Kidney (tissue), 14 donors: ENCODE data around the gene INHBA. TPM values are rescaled to one million over a fixed set of nuclear protein-coding genes. Genes with fewer than 3 reads are reported as not detected.

Experiments used
- DNase-seq, 5 donors: peaks; one replicate each; pipeline ENCODE4 v3.0.0-alpha.2; 2013 to 2020
- FAIRE-seq: peaks from 2 replicates; lab custom pipeline; 2012; peaks lifted over from hg19 to GRCh38; lab: Jason Lieb, UNC
- H3K27ac ChIP-seq, 2 donors: one replicate each; pipeline ENCODE4 v1.7.0; 2013; ENCODE audit warnings: low read depth in 2 of 2, low read length in 2 of 2, inconsistent platforms in 1 of 2
- H3K27me3 ChIP-seq: one replicate; pipeline ENCODE4 v1.7.1; 2013; ENCODE audit warnings: low read length, inconsistent platforms; ENCODE audit not compliant: control insufficient read depth, insufficient read depth
- H3K36me3 ChIP-seq, 3 donors: one replicate each; pipeline versions ENCODE4 v1.7.0 to v1.7.1; 2013; ENCODE audit warnings: low read length in 3 of 3, control low read depth in 1 of 3, inconsistent platforms in 1 of 3; ENCODE audit not compliant: insufficient read depth in 3 of 3, control insufficient read depth in 2 of 3
- H3K4me1 ChIP-seq, 3 donors: one replicate each; pipeline versions ENCODE4 v1.7.0 to v1.7.1; 2013; ENCODE audit warnings: low read length in 3 of 3, inconsistent platforms in 1 of 3, low read depth in 1 of 3; ENCODE audit not compliant: control insufficient read depth in 2 of 3, insufficient read depth in 2 of 3
- H3K4me3 ChIP-seq, 3 donors: one replicate each; pipeline versions ENCODE4 v1.7.0 to v1.8.1; 2013; ENCODE audit warnings: low read length in 3 of 3, control low read depth in 1 of 3, inconsistent platforms in 1 of 3
- H3K9ac ChIP-seq, 3 donors: one replicate each; pipeline versions ENCODE4 v1.7.0 to v1.7.1; 2013; ENCODE audit warnings: low read length in 3 of 3, control low read depth in 1 of 3, inconsistent platforms in 1 of 3
- H3K9me3 ChIP-seq, 3 donors: one replicate each; pipeline versions ENCODE4 v1.7.0 to v1.7.1; 2013; ENCODE audit warnings: low read length in 3 of 3, control low read depth in 1 of 3, inconsistent platforms in 1 of 3; ENCODE audit not compliant: control insufficient read depth in 2 of 3, insufficient read depth in 1 of 3
- intact Hi-C: fragments of 100-400 bp; cut with DNase I; formaldehyde crosslinking; loops from one replicate; pipeline ENCODE4 v1.11.1; 2022
- polyA plus RNA-seq: library from polyadenylated mRNA; stranded (reverse); fragments of 350-450 nt; fragmentation: Illumina TruSeq; extraction: RNeasy Lipid Tissue Mini Kit (QIAGEN cat#74804); gene quantifications from one replicate; pipeline ENCODE4 v1.2.3, GENCODE V29; 2014; ENCODE audit warnings: low read depth, low replicate concordance; ENCODE audit not compliant: insufficient read depth
- total RNA-seq: library from RNA; stranded (reverse); fragmentation: NEBNext Ultra II Directional; extraction: Animal tissue kit (Norgen Biotek cat#: 25700); gene quantifications from one replicate; pipeline ENCODE4 v1.2.1, GENCODE V29; 2021
- TF ChIP-seq, protein P1 (sequence below): IDR thresholded peaks from 3 replicates; pipeline ENCODE4 v1.5.1; 2012; ENCODE audit warnings: mild to moderate bottlenecking, moderate library complexity, borderline replicate concordance; ENCODE audit not compliant: insufficient read depth; ENCODE audit errors: extremely low read depth
- donor health status: control.
- donor health status: control.
- donor health status: control.
- donor health status: control.
- donor health status: control.
- donor health status: DM: yes; HTN: yes; CAD: no.
- donor health status: Normal renal cell carcinoma (clear cell type).

INHBA gene
- total and polyA plus RNA-seq, 2 donors from 2014 or later, result 0.49 to 5.9 TPM

- H3K9ac ChIP-seq, result no peak overlapping the region
- FAIRE-seq, result no peak
- no peaks in the 10 kb centered on the region for H3K36me3 ChIP-seq
- H3K4me3 ChIP-seq, result no peak overlapping the region
- no peak overlapping the region for H3K27ac ChIP-seq
- no peak for DNase-seq
- TF ChIP-seq, protein P1, sequence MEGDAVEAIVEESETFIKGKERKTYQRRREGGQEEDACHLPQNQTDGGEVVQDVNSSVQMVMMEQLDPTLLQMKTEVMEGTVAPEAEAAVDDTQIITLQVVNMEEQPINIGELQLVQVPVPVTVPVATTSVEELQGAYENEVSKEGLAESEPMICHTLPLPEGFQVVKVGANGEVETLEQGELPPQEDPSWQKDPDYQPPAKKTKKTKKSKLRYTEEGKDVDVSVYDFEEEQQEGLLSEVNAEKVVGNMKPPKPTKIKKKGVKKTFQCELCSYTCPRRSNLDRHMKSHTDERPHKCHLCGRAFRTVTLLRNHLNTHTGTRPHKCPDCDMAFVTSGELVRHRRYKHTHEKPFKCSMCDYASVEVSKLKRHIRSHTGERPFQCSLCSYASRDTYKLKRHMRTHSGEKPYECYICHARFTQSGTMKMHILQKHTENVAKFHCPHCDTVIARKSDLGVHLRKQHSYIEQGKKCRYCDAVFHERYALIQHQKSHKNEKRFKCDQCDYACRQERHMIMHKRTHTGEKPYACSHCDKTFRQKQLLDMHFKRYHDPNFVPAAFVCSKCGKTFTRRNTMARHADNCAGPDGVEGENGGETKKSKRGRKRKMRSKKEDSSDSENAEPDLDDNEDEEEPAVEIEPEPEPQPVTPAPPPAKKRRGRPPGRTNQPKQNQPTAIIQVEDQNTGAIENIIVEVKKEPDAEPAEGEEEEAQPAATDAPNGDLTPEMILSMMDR, result no peak
- H3K9me3 ChIP-seq, result no peaks in the 10 kb centered on the region
- peaks cover 0 to 7% (median 7%) of the 10 kb centered on the region in 3 donors for H3K4me1 ChIP-seq
- no peaks in the 10 kb centered on the region for H3K27me3 ChIP-seq
- intact Hi-C loops, result no loop called here
Observed at GRCh38 chr7:41688906-41689305, 14.0 kb downstream of the INHBA start.

DNA sequence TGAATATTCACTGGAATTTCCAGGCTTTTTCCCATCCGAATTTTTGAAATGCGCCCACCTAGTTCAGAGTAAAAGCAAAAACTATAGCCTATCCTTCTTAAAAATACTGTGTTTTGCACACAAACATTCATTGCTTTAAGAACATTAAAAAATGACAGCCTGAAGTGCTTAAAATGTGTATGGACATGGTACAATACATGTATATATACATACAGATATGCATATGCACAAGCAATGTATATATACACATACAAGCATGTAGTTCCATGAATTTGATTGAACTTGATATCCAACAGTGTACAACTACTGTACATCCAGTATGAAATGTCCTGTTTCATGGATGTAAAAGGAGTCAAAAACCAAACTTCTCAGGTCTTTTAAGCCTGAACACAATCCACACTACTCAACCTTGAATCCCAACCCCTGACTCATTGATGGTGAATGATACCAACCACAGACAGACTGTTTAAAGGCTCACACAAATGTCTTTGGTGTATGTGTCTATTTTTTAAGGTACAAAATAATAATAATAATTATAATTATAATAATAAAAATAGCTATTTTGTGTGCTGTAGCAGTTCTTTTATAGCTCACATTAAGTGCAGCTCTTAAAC lies 14.8 kb downstream of the INHBA start:
- no peak overlapping the region for H3K4me3 ChIP-seq
- no peak overlapping the region for H3K9ac ChIP-seq
- H3K9me3 ChIP-seq, result no peaks in the 10 kb centered on the region
- no peak overlapping the region for H3K27ac ChIP-seq
- peaks cover 0 to 5% (median 5%) of the 10 kb centered on the region in 3 donors for H3K4me1 ChIP-seq
- TF ChIP-seq, protein P1, result no peak
- H3K36me3 ChIP-seq, result no peaks in the 10 kb centered on the region
- H3K27me3 ChIP-seq, result no peaks in the 10 kb centered on the region
- FAIRE-seq (no peak), DNase-seq (no peak)
- intact Hi-C loops, result no loop called here

DNA sequence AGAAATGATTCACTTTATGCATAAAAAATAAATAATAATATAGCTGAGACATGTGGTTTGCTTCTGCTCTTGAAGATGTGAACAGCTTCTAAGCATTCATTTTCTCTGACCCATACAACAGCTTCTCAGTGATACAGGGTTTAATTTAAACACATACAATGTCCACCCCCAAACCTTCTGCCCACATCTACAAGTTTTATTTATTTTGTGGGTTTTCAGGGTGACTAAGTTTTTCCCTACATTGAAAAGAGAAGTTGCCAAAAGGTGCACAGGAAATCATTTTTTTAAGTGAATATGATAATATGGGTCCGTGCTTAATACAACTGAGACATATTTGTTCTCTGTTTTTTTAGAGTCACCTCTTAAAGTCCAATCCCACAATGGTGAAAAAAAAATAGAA lies 17.2 kb downstream of the INHBA start:
- Histone ChIP-seq H3K4me3 (no peak overlapping the region), H3K4me1 (no peaks in the 10 kb centered on the region), H3K9me3 (no peaks in the 10 kb centered on the region), H3K27ac (no peak overlapping the region), H3K9ac (no peak overlapping the region), H3K27me3 (no peaks in the 10 kb centered on the region), H3K36me3 (no peaks in the 10 kb centered on the region)
- FAIRE-seq (no peak), DNase-seq (no peak)
- intact Hi-C loops, result no loop called here
- TF ChIP-seq, protein P1, result no peak

GRCh38 chr7:41682422-41682821 lies 20.5 kb downstream of the INHBA start:
- FAIRE-seq (no peak), DNase-seq (no peak)
- no peak overlapping the region for H3K9ac ChIP-seq
- no peak overlapping the region for H3K27ac ChIP-seq
- H3K9me3 ChIP-seq, result no peaks in the 10 kb centered on the region
- no peaks in the 10 kb centered on the region for H3K36me3 ChIP-seq
- intact Hi-C loops, result no loop called here
- no peak overlapping the region for H3K4me3 ChIP-seq
- H3K4me1 ChIP-seq, result no peaks in the 10 kb centered on the region
- TF ChIP-seq, protein P1, result no peak
- H3K27me3 ChIP-seq, result no peaks in the 10 kb centered on the region
